Measurements from ENCODE around the gene DUSP8.

DNA sequence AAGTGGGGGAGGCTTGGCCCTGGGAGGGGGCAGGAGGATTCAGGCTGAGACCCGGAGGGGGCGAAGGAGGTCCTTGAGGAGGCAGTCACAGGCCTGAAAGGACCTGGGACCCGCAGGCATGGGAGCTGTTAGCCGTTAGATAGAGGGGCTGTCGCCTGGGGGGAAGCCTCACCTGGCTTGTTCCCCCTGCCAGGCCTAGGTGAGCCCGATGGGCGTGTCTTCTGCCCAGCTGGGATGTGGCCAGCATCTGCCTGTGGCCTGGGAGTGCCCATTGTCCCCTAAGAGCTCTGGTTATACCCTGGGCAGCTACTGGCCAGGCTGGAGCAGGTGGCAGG lies 1.8 kb upstream of the DUSP8 start:
- TF ChIP-seq FOSL1 (IDR thresholded peaks at IDR 0.05; ENCODE audit: low read depth) (no peak), POLR2AphosphoS5 (IDR thresholded peaks at IDR 0.05; ENCODE audit: low read depth, low read length) (peak; percentile 62), YY1 (IDR thresholded peaks at IDR 0.05; ENCODE audit: extremely low read depth, insufficient replicate concordance, low read depth, low read length) (peak; percentile 35), ELF1 (IDR thresholded peaks at IDR 0.05; ENCODE audit: borderline replicate concordance, low read depth) (no peak), RAD21 (IDR thresholded peaks at IDR 0.05; ENCODE audit: low read depth) (no peak), ZNF274 (IDR thresholded peaks at IDR 0.05; ENCODE audit: low read depth, low read length) (no peak), SRF (IDR thresholded peaks at IDR 0.05; ENCODE audit: low read depth) (no peak)
- TF ChIP-seq, protein P1, sequence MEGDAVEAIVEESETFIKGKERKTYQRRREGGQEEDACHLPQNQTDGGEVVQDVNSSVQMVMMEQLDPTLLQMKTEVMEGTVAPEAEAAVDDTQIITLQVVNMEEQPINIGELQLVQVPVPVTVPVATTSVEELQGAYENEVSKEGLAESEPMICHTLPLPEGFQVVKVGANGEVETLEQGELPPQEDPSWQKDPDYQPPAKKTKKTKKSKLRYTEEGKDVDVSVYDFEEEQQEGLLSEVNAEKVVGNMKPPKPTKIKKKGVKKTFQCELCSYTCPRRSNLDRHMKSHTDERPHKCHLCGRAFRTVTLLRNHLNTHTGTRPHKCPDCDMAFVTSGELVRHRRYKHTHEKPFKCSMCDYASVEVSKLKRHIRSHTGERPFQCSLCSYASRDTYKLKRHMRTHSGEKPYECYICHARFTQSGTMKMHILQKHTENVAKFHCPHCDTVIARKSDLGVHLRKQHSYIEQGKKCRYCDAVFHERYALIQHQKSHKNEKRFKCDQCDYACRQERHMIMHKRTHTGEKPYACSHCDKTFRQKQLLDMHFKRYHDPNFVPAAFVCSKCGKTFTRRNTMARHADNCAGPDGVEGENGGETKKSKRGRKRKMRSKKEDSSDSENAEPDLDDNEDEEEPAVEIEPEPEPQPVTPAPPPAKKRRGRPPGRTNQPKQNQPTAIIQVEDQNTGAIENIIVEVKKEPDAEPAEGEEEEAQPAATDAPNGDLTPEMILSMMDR (IDR thresholded peaks at IDR 0.05 in 2 of 3, conservative IDR thresholded peaks at IDR 0.05 in 1 of 3; ENCODE audit: borderline replicate concordance in 1 of 3, insufficient read depth in 1 of 3, low read depth in 2 of 3, low read length in 2 of 3), result no peak

Data from HCT116 (cell line).